Activated T-helper 17 cell treated with anti-CD3 and anti-CD28 coated beads, Interleukin-2, amount 50 U/mL, for 72 hours (primary cell): ENCODE results near the gene HNF4A. TPM values are rescaled to one million over a fixed set of nuclear protein-coding genes. Genes with fewer than 3 reads are reported as not detected.

Source experiments
- ATAC-seq: fragments of 150-1000 bp; cut with Tn5 transposase; replicated peaks from 2 replicates; pipeline ENCODE4 v1.10.0; 2021; ENCODE audit warnings: mild to moderate bottlenecking, moderate library complexity
- H3K27ac Mint-ChIP-seq: one replicate; pipeline ENCODE4 v1.8.0; 2022; ENCODE audit warnings: mixed read lengths
- H3K27me3 Mint-ChIP-seq: one replicate; pipeline ENCODE4 v1.8.0; 2022; ENCODE audit warnings: mixed read lengths
- H3K36me3 Mint-ChIP-seq: one replicate; pipeline ENCODE4 v1.8.0; 2022; ENCODE audit warnings: low read depth, mild to moderate bottlenecking, mixed read lengths
- H3K4me1 Mint-ChIP-seq: one replicate; pipeline ENCODE4 v1.8.0; 2022; ENCODE audit warnings: mixed read lengths
- H3K4me3 Mint-ChIP-seq: one replicate; pipeline ENCODE4 v1.8.0; 2022; ENCODE audit warnings: mild to moderate bottlenecking, mixed read lengths
- H3K9me3 Mint-ChIP-seq: one replicate; pipeline ENCODE4 v1.8.0; 2022; ENCODE audit warnings: mixed read lengths
- total RNA-seq, 2 donors: library from RNA; stranded (reverse); gene quantifications; one replicate each; pipeline ENCODE4 v1.2.3, GENCODE V29; 2022

Gene HNF4A
- total RNA-seq, 2 donors from 2014 or later, result not detected

- Mint-ChIP-seq H3K4me1 (no peaks in the 10 kb centered on the region), H3K9me3 (no peaks in the 10 kb centered on the region), H3K27ac (no peak overlapping the region), H3K4me3 (no peak overlapping the region), H3K27me3 (peaks cover 7% of the 10 kb centered on the region), H3K36me3 (no peaks in the 10 kb centered on the region)
- ATAC-seq, result no peak
Observed at GRCh38 chr20:44428174-44429016, 72.9 kb downstream of the HNF4A start.

- Mint-ChIP-seq H3K27ac (no peak overlapping the region), H3K9me3 (no peaks in the 10 kb centered on the region), H3K4me3 (no peak overlapping the region), H3K36me3 (no peaks in the 10 kb centered on the region), H3K4me1 (no peaks in the 10 kb centered on the region), H3K27me3 (peaks cover 7% of the 10 kb centered on the region)
- no peak for ATAC-seq
Observed at GRCh38 chr20:44429017-44429339, 73.5 kb downstream of the HNF4A start.

GRCh38 chr20:44429419-44430269 lies 74.1 kb downstream of the HNF4A start:
- Mint-ChIP-seq H3K36me3 (no peaks in the 10 kb centered on the region), H3K27ac (no peak overlapping the region), H3K9me3 (no peaks in the 10 kb centered on the region), H3K27me3 (peaks cover 7% of the 10 kb centered on the region), H3K4me3 (no peak overlapping the region), H3K4me1 (no peaks in the 10 kb centered on the region)
- ATAC-seq, result no peak

GRCh38 chr20:44430270-44431065 lies 75.0 kb downstream of the HNF4A start:
- no peak for ATAC-seq
- no peak overlapping the region for H3K27ac Mint-ChIP-seq
- no peaks in the 10 kb centered on the region for H3K36me3 Mint-ChIP-seq
- no peaks in the 10 kb centered on the region for H3K4me1 Mint-ChIP-seq
- H3K9me3 Mint-ChIP-seq, result no peaks in the 10 kb centered on the region
- peaks cover 7% of the 10 kb centered on the region for H3K27me3 Mint-ChIP-seq
- H3K4me3 Mint-ChIP-seq, result no peak overlapping the region

- Mint-ChIP-seq H3K4me1 (no peaks in the 10 kb centered on the region), H3K27me3 (peaks cover 7% of the 10 kb centered on the region), H3K36me3 (no peaks in the 10 kb centered on the region), H3K4me3 (no peak overlapping the region), H3K9me3 (no peaks in the 10 kb centered on the region), H3K27ac (no peak overlapping the region)
- ATAC-seq, result no peak
Observed at GRCh38 chr20:44431118-44431501, 75.6 kb downstream of the HNF4A start.

GRCh38 chr20:44431502-44432234 lies 76.2 kb downstream of the HNF4A start:
- H3K27ac Mint-ChIP-seq, result no peak overlapping the region
- peaks cover 7% of the 10 kb centered on the region for H3K27me3 Mint-ChIP-seq
- H3K9me3 Mint-ChIP-seq, result no peaks in the 10 kb centered on the region
- no peak overlapping the region for H3K4me3 Mint-ChIP-seq
- no peak for ATAC-seq
- no peaks in the 10 kb centered on the region for H3K36me3 Mint-ChIP-seq
- no peaks in the 10 kb centered on the region for H3K4me1 Mint-ChIP-seq

- Mint-ChIP-seq H3K36me3 (no peaks in the 10 kb centered on the region), H3K27ac (no peak overlapping the region), H3K9me3 (no peaks in the 10 kb centered on the region), H3K4me3 (no peak overlapping the region), H3K27me3 (peaks cover 7% of the 10 kb centered on the region), H3K4me1 (no peaks in the 10 kb centered on the region)
- ATAC-seq, result no peak
Observed at GRCh38 chr20:44432618-44433577, 77.4 kb downstream of the HNF4A start.

GRCh38 chr20:44433751-44434538 lies 78.4 kb downstream of the HNF4A start:
- H3K4me1 Mint-ChIP-seq, result no peaks in the 10 kb centered on the region
- H3K36me3 Mint-ChIP-seq, result no peaks in the 10 kb centered on the region
- no peak overlapping the region for H3K4me3 Mint-ChIP-seq
- H3K9me3 Mint-ChIP-seq, result no peaks in the 10 kb centered on the region
- ATAC-seq, result no peak
- H3K27ac Mint-ChIP-seq, result no peak overlapping the region
- peaks cover 7% of the 10 kb centered on the region for H3K27me3 Mint-ChIP-seq

GRCh38 chr20:44435630-44436335 lies 80.3 kb downstream of the HNF4A start:
- Mint-ChIP-seq H3K9me3 (no peaks in the 10 kb centered on the region), H3K27ac (no peak overlapping the region), H3K36me3 (no peaks in the 10 kb centered on the region), H3K27me3 (peaks cover 7% of the 10 kb centered on the region), H3K4me3 (no peak overlapping the region), H3K4me1 (no peaks in the 10 kb centered on the region)
- no peak for ATAC-seq

- H3K4me1 Mint-ChIP-seq, result no peaks in the 10 kb centered on the region
- H3K4me3 Mint-ChIP-seq, result no peak overlapping the region
- H3K27ac Mint-ChIP-seq, result no peak overlapping the region
- no peaks in the 10 kb centered on the region for H3K9me3 Mint-ChIP-seq
- ATAC-seq, result no peak
- no peaks in the 10 kb centered on the region for H3K36me3 Mint-ChIP-seq
- peaks cover 7% of the 10 kb centered on the region for H3K27me3 Mint-ChIP-seq
Observed at GRCh38 chr20:44436393-44436792, 80.9 kb downstream of the HNF4A start.

- Mint-ChIP-seq H3K9me3 (no peaks in the 10 kb centered on the region), H3K4me3 (no peak overlapping the region), H3K36me3 (no peaks in the 10 kb centered on the region), H3K4me1 (no peaks in the 10 kb centered on the region), H3K27ac (no peak overlapping the region), H3K27me3 (peaks cover 12% of the 10 kb centered on the region)
- no peak for ATAC-seq
Observed at GRCh38 chr20:44437497-44437896, 82.0 kb downstream of the HNF4A start.

GRCh38 chr20:44438782-44439181 lies 83.3 kb downstream of the HNF4A start:
- no peak overlapping the region for H3K27ac Mint-ChIP-seq
- H3K27me3 Mint-ChIP-seq, result peaks cover 7% of the 10 kb centered on the region
- H3K4me3 Mint-ChIP-seq, result no peak overlapping the region
- H3K9me3 Mint-ChIP-seq, result no peaks in the 10 kb centered on the region
- no peak for ATAC-seq
- H3K4me1 Mint-ChIP-seq, result no peaks in the 10 kb centered on the region
- H3K36me3 Mint-ChIP-seq, result no peaks in the 10 kb centered on the region
